Measurements from ENCODE around the gene NPC1.
A peak's percentile ranks its signal among the peaks of the same experiment; 100 is the strongest.

The NPC1 gene

DNA sequence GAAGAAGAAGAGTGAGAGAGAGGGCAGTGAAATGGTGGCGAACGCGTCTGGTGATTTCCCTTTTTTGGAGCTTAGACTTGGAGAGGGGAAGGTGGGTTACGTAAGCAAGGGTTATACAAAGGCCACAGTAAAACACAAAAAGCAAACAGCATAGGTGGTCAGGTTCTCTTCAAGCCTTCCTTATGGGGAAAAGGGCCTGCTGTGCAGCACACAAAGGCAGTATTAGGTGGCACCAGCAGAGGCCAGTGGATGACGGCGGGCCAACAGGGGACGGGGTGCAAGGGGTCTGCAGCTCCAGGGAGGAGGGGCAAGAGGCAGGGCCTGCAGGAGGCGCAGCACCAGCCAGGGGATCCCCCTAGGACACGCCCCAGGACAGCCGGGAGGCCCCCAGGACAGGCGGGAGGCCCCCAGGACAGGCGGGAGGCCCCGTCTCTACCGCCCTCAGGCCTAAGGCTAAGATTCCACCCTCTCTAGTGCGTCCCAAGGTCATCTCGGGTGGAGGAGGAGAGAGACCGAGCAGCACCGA is 32.6 kb upstream of the NPC1 start:
- H3K36me3 ChIP-seq (ENCODE audit: control insufficient read depth, low read length): no peaks in the 10 kb centered on the region
- TF ChIP-seq, protein P1, sequence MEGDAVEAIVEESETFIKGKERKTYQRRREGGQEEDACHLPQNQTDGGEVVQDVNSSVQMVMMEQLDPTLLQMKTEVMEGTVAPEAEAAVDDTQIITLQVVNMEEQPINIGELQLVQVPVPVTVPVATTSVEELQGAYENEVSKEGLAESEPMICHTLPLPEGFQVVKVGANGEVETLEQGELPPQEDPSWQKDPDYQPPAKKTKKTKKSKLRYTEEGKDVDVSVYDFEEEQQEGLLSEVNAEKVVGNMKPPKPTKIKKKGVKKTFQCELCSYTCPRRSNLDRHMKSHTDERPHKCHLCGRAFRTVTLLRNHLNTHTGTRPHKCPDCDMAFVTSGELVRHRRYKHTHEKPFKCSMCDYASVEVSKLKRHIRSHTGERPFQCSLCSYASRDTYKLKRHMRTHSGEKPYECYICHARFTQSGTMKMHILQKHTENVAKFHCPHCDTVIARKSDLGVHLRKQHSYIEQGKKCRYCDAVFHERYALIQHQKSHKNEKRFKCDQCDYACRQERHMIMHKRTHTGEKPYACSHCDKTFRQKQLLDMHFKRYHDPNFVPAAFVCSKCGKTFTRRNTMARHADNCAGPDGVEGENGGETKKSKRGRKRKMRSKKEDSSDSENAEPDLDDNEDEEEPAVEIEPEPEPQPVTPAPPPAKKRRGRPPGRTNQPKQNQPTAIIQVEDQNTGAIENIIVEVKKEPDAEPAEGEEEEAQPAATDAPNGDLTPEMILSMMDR (IDR thresholded peaks at IDR 0.05; ENCODE audit: low read depth, low read length, poor library complexity, severe bottlenecking): no peak
- TF ChIP-seq EZH2phosphoT487 (IDR thresholded peaks at IDR 0.05; ENCODE audit: borderline replicate concordance, low read length): no peak
- 0 out of 2 replicates have a peak overlapping the region, but pooled peaks have one; percentile 12 for H3K4me3 ChIP-seq (ENCODE audit: low read length)
- H3K27me3 ChIP-seq (ENCODE audit: control insufficient read depth, low read length): peaks cover 46% of the 10 kb centered on the region
- H4K20me1 ChIP-seq (ENCODE audit: control insufficient read depth, insufficient read depth, low read depth, low read length): no peaks in the 10 kb centered on the region
- H3K27ac ChIP-seq (ENCODE audit: low read depth, low read length): no peak overlapping the region
- H3K4me2 ChIP-seq (ENCODE audit: low read length): peak overlapping the region; percentile 36; the same call in 1 of the 2 replicates
- peaks cover 12% of the 10 kb centered on the region for H3K4me1 ChIP-seq (ENCODE audit: control insufficient read depth, low read length)
- H3K79me2 ChIP-seq (ENCODE audit: control insufficient read depth, low read length): no peaks in the 10 kb centered on the region
- H3K9me2 ChIP-seq (replicated peaks; ENCODE audit: control insufficient read depth, low read length): no peaks in the 10 kb centered on the region
- H3K9me3 ChIP-seq (ENCODE audit: control insufficient read depth, insufficient read depth, low read length): no peaks in the 10 kb centered on the region
- no peaks in the 10 kb centered on the region for H3F3A ChIP-seq (ENCODE audit: control insufficient read depth, insufficient read depth)

DNA sequence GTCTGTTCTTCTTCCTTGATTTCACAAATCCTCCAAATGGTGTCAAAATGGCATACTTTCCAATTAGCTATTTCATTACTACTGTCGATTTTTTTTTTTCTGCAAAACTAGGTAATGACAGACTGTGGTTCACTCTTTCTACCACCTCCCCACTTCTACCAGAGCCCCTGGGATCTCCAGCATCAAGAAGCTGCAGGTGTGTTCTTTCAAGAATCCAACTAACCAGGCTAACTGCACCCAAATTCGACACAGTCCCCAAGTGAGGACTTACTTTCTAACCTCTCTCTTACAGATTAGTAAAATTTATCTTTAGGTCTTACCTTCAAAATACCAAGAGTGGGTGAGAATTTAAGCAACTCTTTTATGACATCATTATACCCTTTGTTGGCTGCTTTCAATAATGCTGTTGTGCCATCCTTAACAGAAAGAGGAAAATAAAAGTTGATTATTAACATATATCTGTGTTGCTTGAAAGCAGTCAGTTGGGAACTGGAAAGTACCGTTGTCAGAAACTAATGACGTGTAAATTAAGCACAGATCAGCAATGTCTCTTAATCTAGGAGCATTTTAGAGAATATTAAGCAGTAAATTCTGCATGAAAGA is 31.2 kb upstream of the NPC1 start:
- Histone ChIP-seq H4K20me1 (ENCODE audit: control insufficient read depth, insufficient read depth, low read depth, low read length) (no peaks in the 10 kb centered on the region), H3K9me3 (ENCODE audit: control insufficient read depth, insufficient read depth, low read length) (no peaks in the 10 kb centered on the region), H3F3A (ENCODE audit: control insufficient read depth, insufficient read depth) (no peaks in the 10 kb centered on the region), H3K4me2 (ENCODE audit: low read length) (no peak overlapping the region), H3K27ac (ENCODE audit: low read depth, low read length) (no peak overlapping the region), H3K9me2 (replicated peaks; ENCODE audit: control insufficient read depth, low read length) (no peaks in the 10 kb centered on the region), H3K4me1 (ENCODE audit: control insufficient read depth, low read length) (peaks cover 12% of the 10 kb centered on the region), H3K4me3 (ENCODE audit: low read length) (no peak overlapping the region), H3K36me3 (ENCODE audit: control insufficient read depth, low read length) (no peaks in the 10 kb centered on the region), H3K79me2 (ENCODE audit: control insufficient read depth, low read length) (no peaks in the 10 kb centered on the region), H3K27me3 (ENCODE audit: control insufficient read depth, low read length) (peaks cover 49% of the 10 kb centered on the region)
- TF ChIP-seq EZH2phosphoT487 (IDR thresholded peaks at IDR 0.05; ENCODE audit: borderline replicate concordance, low read length): no peak
- TF ChIP-seq, protein P1 (IDR thresholded peaks at IDR 0.05; ENCODE audit: low read depth, low read length, poor library complexity, severe bottlenecking): no peak

DNA sequence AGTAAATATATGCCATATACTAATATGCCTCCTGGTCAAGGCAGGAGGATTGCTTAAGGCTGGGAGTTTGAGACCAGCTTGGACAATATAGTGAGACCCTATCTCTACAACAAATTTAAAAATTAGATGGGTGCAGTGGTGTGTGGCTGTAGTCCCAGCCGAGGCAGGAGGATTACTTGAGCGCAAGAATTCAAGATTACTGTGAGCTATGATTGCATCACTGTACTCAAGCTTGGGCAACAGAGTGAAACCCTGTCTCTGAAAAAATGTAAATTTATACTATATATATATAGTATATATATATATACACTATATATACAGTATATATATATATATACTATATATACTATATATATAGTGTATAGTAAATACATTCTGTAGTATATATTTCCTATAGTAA is 30.0 kb upstream of the NPC1 start:
- Histone ChIP-seq H3K27me3 (ENCODE audit: control insufficient read depth, low read length) (peaks cover 43% of the 10 kb centered on the region), H3K27ac (ENCODE audit: low read depth, low read length) (no peak overlapping the region), H3K4me2 (ENCODE audit: low read length) (no peak overlapping the region), H4K20me1 (ENCODE audit: control insufficient read depth, insufficient read depth, low read depth, low read length) (no peaks in the 10 kb centered on the region), H3K9me3 (ENCODE audit: control insufficient read depth, insufficient read depth, low read length) (no peaks in the 10 kb centered on the region), H3K9me2 (replicated peaks; ENCODE audit: control insufficient read depth, low read length) (no peaks in the 10 kb centered on the region), H3K4me3 (ENCODE audit: low read length) (no peak overlapping the region), H3F3A (ENCODE audit: control insufficient read depth, insufficient read depth) (no peaks in the 10 kb centered on the region), H3K4me1 (ENCODE audit: control insufficient read depth, low read length) (peaks cover 12% of the 10 kb centered on the region), H3K79me2 (ENCODE audit: control insufficient read depth, low read length) (no peaks in the 10 kb centered on the region), H3K36me3 (ENCODE audit: control insufficient read depth, low read length) (no peaks in the 10 kb centered on the region)
- no peak for TF ChIP-seq EZH2phosphoT487 (IDR thresholded peaks at IDR 0.05; ENCODE audit: borderline replicate concordance, low read length)
- TF ChIP-seq, protein P1 (IDR thresholded peaks at IDR 0.05; ENCODE audit: low read depth, low read length, poor library complexity, severe bottlenecking): no peak
